ENCODE data around the gene ADAMTSL4.
"Not testable (repeated sequence)": the region's sequence is repeated elsewhere in the genome, so short reads cannot be mapped to it uniquely, and the experiment has no call there.

ADAMTSL4 gene

DNA sequence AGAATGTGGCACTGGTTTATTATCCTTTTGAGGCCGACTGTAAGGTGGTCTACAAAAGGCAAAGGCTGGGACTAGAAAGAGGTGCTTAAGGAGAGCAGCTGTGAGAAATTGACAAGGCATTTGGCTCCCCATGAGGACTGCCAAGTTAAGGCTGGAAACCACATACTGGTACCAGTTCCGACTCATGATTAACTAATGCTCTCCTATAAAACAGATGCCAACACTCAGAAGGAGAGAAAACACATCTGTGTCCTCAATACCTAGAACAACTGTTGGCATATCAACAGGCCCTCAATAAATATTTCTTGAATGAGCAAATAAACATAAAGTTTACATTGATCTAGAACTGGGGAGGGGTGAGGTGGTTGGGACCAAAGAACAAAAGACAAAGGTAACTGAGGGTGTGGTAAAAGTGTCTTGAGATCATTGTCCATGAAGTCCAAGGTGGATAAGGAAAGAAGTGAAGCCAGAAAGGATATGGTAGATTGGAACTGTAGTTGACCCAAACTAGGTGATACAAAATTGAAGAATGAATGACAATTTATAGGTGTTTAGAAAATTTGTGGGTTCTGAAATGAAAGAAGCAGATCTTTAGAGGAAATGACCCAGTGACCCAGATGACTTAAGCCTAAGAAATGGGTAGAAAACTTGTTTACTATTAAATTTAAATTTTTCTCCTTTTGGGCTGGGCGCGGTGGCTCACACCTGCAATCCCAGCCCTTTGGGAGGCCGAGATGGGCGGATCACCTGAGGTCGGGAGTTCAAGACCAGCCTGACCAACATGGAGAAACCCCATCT, 47.1 kb downstream of the ADAMTSL4 start:
- DNase-seq, result no peak

DNA sequence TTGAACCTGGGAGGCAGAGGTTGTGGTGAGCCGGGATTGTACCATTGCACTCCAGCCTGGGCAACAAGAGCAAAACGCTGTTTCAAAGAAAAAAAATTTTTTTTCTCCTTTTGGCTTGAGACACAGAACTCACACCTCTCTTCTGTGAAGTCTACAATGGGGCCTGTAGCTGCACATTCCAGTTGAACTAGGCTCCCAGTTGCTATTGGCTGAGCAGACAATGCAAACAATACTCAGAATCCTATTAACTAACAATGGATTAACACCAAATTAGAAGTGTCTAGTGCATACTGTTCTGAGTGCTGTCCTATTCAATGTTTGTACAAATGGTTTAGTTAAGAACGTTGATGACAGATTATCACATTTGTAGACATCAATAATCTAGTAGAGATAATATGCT, 47.8 kb downstream of the ADAMTSL4 start:
- DNase-seq, result no peak

DNA sequence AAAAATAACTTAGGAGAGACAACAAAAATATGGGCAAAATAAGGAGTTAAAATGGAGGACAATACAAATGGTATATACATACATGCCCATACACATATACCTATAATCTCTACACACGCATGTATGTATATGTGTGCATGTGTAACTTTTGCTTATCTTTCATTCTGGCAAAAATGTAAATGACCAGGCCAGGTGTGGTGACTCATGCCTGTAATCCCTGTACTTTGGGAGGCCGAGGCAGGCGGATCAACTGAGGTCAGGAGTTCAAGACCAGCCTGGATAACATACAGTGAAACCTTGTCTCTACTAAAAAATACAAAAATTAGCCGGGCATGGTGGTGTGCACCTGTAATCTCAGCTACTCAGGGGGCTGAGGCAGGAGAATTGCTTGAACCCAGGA, 49.1 kb downstream of the ADAMTSL4 start:
- not testable (repeated sequence) for DNase-seq

DNA sequence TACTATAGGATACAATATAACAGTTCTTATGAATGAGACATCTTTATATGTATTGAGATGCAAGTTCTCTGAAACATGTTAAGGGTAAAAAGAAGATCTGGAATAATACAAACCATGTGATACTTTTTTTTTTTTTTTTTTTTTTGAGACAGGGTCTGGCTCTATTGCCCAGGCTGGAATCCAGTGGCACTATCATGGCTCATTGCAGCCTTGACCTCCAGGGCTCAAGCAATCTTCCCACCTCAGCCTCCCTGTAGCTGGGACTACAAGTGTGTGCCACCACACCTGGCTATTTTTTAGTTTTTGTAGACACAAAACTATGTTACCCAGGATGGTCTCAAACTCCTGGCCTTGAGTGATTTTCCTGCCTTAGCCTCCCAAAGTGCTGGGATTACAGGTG, 52.3 kb downstream of the ADAMTSL4 start:
- no peak for DNase-seq

DNA sequence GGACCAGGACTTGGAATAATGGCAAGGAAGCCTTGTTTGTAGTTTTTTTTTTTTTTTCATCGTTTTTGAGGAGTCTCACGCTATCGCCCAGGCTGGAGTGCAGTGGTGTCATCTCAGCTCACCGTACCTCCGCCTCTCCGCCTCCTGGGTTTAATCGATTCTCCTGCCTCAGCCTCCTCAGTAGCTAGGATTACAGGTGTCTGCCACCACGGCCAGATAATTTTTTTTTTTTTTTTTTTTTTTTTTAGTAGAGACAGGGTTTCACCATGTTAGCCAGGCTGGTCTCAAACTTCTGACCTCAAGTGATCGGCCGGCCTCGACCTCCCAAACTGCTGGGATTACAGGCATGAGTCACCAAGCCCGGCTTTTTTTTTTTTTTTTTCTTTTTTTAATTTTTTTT, 53.2 kb downstream of the ADAMTSL4 start:
- DNase-seq, result not testable (repeated sequence)

DNA sequence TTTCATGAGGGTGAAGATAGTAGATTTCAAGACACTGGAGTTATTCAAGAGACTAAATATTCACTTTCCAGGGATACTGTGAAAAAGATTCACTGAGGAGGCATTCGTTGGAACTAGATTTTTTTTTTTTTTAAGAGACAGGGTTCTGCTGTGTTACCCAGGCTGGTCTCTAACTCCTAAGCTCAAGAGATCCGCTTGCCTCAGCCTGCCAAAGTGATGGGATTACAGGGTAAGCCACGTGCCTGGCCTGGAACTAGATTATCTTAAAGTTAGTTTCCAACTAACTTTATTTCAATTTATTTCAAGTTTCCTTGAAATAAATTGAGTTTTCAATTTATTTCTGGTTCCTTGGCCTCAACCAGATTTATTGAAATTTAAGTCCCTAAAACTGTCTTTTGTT, 54.5 kb downstream of the ADAMTSL4 start:
- DNase-seq, result no peak

DNA sequence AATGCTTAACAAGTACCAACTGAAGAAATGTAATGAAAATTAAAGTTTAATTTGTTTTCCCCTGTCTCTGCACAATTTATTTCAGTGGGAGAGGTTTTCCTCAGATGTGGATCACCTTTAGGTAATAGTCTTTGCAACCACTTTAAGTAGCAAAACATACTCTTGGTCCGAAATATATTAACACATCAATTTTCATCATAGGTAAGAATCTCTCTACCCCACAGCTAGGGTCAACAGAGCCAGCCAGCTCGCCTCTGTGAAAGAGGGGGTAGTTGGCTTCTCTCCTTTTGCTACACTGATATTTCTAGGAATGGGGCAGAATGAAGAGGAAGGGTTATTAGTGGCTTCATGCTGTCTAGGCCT, 55.0 kb downstream of the ADAMTSL4 start:
- no peak for DNase-seq

DNA sequence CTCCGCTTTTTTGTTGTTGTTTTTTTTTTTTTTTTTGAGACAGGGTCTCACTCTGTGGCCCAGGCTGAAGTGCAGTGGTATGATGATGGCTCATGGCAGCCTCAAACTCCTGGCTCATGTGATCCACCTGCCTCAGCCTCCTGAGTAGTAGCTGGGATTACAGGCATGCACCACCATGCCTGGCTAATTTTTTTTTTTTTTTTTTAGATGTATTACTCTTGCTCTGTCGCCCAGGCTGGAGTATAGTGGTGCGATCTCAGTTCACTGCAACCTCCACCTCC, 56.2 kb downstream of the ADAMTSL4 start:
- not testable (repeated sequence) for DNase-seq

DNA sequence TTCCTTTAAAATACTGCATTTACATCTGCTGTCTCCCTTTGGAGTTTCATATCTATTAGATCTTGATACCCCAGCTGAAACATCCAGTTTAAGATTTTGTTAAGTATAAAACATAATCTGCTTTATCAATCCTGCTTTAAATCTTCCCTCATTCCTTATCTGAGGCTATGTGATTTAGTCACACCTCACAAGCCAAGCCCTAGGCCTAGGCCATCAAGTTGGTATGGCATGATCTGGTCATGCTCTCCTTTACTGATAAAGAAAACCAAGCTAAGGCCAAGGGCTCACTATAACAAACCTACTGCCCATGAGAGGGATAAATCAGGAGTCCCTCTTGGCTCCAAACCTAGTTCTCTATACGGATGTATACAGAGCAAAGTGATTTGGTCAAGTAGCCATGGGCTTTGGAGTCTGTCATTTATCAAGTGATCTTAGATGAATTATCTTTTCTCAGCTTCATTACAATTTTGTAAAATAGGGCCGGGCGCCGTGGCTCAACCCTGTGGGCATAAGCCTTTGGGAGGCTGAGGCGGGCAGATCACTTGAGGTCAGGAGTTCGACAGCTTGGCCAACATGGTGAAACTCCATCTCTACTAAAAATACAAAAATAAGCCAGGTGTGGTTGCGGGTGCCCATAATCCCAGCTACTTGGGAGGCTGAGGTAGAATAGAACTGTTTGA, 57.4 kb downstream of the ADAMTSL4 start:
- DNase-seq, result no peak

DNA sequence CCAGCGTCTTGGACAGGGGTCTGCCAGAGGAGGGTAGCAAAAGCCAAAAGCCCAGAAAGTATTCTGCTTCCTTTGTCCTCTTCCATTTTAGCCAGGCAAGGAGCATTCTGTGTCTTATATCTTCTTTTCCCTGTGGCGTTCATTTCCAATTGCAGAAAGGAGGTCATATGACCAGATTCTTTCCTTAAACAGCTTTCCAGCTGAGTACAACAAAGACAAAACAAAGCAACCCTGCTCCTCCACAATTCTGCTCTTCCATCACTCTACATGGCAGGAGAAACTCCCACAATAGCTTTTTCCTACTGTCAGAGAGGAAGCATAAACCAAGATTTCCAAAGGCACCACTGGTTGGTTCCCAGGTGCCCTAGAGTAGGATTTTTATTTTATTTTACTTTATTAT, 60.5 kb downstream of the ADAMTSL4 start:
- DNase-seq, result no peak

All from fibroblast of skin of scalp (primary cell).